ENCODE results near the gene HMGCR.

Gene HMGCR

GRCh38 chr5:75381456-75381855 is 44.4 kb downstream of the HMGCR start:
- peak; percentile 84 for DNase-seq (ENCODE audit: low read depth)

GRCh38 chr5:75384218-75384617 is 47.2 kb downstream of the HMGCR start:
- DNase-seq (ENCODE audit: low read depth), result no peak

GRCh38 chr5:75387806-75388205 is 50.8 kb downstream of the HMGCR start:
- no peak for DNase-seq (ENCODE audit: low read depth)

DNA sequence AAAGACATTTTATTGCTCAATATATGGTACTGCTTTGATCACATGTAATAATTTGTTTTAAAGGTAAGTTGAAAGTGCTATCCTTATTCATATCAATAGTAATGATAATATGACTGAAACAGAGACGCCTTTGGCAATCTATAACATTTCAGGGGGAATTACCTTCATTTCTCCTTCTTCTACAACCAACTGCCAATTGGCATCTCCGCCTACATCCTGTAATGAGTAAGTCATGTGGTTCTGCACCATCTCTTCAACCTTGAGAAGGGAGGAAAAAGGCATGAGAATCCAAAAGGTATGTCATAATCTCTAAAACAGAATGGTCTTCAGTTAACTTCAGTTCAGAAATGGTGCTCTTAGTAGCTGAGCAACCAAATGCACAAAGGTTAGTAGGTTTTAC is 52.4 kb downstream of the HMGCR start:
- no peak for DNase-seq (ENCODE audit: low read depth)

DNA sequence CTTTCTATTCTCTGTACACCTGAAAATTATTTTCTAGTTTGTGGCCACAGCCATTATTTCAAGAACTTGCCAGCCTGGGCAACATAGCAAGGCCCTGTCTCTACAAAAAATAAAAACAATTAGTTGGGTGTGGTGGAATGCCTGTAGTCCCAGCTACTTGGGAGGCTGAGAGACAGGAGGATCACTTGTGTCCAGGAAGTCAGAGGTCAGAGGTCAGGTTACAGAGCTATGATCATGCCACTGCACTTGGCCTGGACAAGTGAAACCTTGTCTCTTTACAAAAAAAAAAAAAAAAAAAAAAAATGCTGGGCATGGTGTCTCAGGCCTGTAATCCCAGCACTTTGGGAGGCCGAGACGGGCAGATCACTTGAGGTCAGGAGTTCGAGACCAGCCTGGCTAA is 58.3 kb downstream of the HMGCR start:
- DNase-seq (ENCODE audit: low read depth), result peak; percentile 4

- no peak for DNase-seq (ENCODE audit: low read depth)
Observed at GRCh38 chr5:75405296-75405695, 68.3 kb downstream of the HMGCR start.

All from CMK (cell line).